Vagina (tissue), 2 donors: ENCODE data around the gene PTPRA. TPM values are rescaled to one million over a fixed set of nuclear protein-coding genes. Genes with fewer than 3 reads are reported as not detected.

Experiments used
- DNase-seq, 2 donors: peaks; one replicate each; pipeline ENCODE4 v3.0.0-alpha.2; 2017; ENCODE audit errors: extremely low spot score in 2 of 2
- H3K27ac ChIP-seq: fragments of 200-600 bp; sonication (generic); one replicate; pipeline ENCODE4 v1.5.1; 2019
- H3K27me3 ChIP-seq: fragments of 200-600 bp; sonication (generic); one replicate; pipeline ENCODE4 v1.5.1; 2019
- H3K36me3 ChIP-seq, 2 donors: fragments of 200-600 bp; sonication (generic); one replicate each; pipeline ENCODE4 v1.5.1; 2017 to 2019
- H3K4me1 ChIP-seq: fragments of 200-600 bp; sonication (generic); one replicate; pipeline ENCODE4 v1.5.1; 2019
- H3K4me3 ChIP-seq, 2 donors: fragments of 200-600 bp; sonication (generic); 1 replicate in 1 of 2; 2 replicates in 1 of 2; pipeline ENCODE4 v1.5.1; 2016 to 2019
- H3K9me3 ChIP-seq: fragments of 200-600 bp; sonication (generic); one replicate; pipeline ENCODE4 v1.5.1; 2019
- POLR2A ChIP-seq, 2 donors: fragments of 450-650 bp; IDR thresholded peaks; one replicate each; pipeline ENCODE4 v1.6.1; 2017; ENCODE audit warnings: antibody characterized with exemption in 2 of 2, mild to moderate bottlenecking in 2 of 2, moderate library complexity in 2 of 2
- POLR2AphosphoS5 ChIP-seq, 2 donors: sonication (generic); formaldehyde crosslinking; IDR thresholded peaks; one replicate each; pipeline ENCODE4 v1.9.0; 2017; ENCODE audit warnings: antibody characterized with exemption in 2 of 2, mild to moderate bottlenecking in 2 of 2, low read depth in 1 of 2; ENCODE audit not compliant: insufficient read depth in 1 of 2
- intact Hi-C: fragments of 100-400 bp; cut with DNase I; formaldehyde crosslinking; loops from one replicate; pipeline ENCODE4 v1.15.1; 2023
- total RNA-seq: library from RNA; depleted of rRNA; stranded (reverse); fragments of >200 nt; gene quantifications from one replicate; pipeline ENCODE4 v1.2.3, GENCODE V29; 2016
- TF ChIP-seq, protein P1 (sequence below), 3 experiments: fragments of 450-650 bp in 2 of 3; fragments of 200-600 bp in 1 of 3; sonication (generic) in 1 of 3; IDR thresholded peaks; one replicate each; pipeline ENCODE4 v1.5.1; 2017 to 2019; ENCODE audit warnings: antibody characterized with exemption in 3 of 3, mild to moderate bottlenecking in 2 of 3, moderate library complexity in 2 of 3

The PTPRA gene
- total RNA-seq, 1 donor from 2014 or later, result 45.7 TPM

DNA sequence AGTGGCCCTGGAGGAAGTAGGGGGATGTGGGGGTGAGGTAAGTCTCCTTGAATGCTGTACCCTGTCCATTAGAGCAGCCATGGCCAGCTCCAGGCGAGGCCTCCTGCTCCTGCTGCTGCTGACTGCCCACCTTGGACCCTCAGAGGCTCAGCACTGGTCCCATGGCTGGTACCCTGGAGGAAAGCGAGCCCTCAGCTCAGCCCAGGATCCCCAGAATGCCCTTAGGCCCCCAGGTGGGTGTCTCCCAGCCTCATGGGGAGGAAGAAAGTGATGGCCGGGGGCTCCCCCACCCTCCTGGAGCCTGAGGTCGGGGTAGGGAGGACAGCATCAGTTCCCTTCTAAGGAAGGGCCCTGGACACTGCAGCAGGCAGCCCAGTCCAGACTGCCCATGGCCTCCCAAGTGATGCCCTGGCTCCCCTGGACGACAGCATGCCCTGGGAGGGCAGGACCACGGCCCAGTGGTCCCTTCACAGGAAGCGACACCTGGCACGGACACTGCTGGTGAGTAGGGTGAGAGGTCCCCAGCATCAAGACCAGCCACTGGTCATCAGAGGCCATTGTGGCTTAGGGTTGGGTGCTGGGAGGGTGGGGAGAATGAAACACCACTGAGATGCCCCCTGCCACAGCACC lies 171.2 kb downstream of the PTPRA start:
- no peak for DNase-seq
- intact Hi-C loops, result no loop called here
- TF ChIP-seq POLR2A (IDR thresholded peaks at IDR 0.05), result no peak
- TF ChIP-seq, protein P1, sequence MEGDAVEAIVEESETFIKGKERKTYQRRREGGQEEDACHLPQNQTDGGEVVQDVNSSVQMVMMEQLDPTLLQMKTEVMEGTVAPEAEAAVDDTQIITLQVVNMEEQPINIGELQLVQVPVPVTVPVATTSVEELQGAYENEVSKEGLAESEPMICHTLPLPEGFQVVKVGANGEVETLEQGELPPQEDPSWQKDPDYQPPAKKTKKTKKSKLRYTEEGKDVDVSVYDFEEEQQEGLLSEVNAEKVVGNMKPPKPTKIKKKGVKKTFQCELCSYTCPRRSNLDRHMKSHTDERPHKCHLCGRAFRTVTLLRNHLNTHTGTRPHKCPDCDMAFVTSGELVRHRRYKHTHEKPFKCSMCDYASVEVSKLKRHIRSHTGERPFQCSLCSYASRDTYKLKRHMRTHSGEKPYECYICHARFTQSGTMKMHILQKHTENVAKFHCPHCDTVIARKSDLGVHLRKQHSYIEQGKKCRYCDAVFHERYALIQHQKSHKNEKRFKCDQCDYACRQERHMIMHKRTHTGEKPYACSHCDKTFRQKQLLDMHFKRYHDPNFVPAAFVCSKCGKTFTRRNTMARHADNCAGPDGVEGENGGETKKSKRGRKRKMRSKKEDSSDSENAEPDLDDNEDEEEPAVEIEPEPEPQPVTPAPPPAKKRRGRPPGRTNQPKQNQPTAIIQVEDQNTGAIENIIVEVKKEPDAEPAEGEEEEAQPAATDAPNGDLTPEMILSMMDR (IDR thresholded peaks at IDR 0.05), result no peak
- TF ChIP-seq POLR2AphosphoS5 (IDR thresholded peaks at IDR 0.05; ENCODE audit: insufficient read depth in 1 of 2, low read depth in 1 of 2), result no peak
- Histone ChIP-seq H3K4me1 (peaks cover 39% of the 10 kb centered on the region), H3K27ac (no peak overlapping the region), H3K27me3 (no peaks in the 10 kb centered on the region), H3K4me3 (no peak overlapping the region), H3K36me3 (peaks cover 0 to 22% of the 10 kb centered on the region in 2 donors), H3K9me3 (no peaks in the 10 kb centered on the region)

DNA sequence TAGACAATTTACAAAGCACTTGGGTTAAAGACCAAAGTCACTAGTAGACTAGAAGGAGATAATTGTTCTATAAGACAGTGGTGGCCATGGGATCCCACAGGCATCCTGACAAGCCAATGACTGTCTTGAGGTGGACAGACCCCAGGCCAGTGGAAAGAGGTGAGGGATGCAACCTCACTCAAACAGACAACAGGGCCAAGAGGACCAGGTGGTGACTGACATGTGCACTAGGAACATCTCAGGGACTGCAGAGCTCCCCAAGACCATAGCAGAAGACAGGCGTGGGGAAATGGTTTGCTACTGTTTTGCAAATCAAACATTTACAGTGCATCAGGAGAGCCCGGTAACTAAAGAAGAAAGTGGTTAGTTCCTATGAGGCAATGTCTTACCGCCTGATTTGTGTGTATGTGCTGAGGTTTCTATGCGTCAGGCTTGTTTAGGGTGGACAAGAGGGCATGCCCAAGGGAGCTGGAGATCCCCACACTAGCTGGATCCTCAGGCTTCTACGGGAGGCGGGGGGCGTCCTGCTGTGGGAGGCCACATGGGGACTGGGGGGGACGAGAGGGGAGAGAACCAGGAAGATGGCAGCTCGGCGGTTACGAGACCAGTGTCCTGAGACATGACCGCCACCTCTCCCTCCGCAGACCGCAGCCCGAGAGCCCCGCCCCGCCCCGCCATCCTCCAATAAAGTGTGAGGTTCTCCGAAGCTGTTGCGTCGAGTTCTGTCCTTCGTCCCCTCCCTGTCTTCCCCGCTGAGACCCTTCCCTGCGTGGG lies 171.9 kb downstream of the PTPRA start:
- TF ChIP-seq, protein P1 (IDR thresholded peaks at IDR 0.05), result no peak
- TF ChIP-seq POLR2AphosphoS5 (IDR thresholded peaks at IDR 0.05; ENCODE audit: insufficient read depth in 1 of 2, low read depth in 1 of 2) (no peak), POLR2A (IDR thresholded peaks at IDR 0.05) (no peak)
- DNase-seq, result no peak
- H3K4me1 ChIP-seq, result peaks cover 39% of the 10 kb centered on the region

DNA sequence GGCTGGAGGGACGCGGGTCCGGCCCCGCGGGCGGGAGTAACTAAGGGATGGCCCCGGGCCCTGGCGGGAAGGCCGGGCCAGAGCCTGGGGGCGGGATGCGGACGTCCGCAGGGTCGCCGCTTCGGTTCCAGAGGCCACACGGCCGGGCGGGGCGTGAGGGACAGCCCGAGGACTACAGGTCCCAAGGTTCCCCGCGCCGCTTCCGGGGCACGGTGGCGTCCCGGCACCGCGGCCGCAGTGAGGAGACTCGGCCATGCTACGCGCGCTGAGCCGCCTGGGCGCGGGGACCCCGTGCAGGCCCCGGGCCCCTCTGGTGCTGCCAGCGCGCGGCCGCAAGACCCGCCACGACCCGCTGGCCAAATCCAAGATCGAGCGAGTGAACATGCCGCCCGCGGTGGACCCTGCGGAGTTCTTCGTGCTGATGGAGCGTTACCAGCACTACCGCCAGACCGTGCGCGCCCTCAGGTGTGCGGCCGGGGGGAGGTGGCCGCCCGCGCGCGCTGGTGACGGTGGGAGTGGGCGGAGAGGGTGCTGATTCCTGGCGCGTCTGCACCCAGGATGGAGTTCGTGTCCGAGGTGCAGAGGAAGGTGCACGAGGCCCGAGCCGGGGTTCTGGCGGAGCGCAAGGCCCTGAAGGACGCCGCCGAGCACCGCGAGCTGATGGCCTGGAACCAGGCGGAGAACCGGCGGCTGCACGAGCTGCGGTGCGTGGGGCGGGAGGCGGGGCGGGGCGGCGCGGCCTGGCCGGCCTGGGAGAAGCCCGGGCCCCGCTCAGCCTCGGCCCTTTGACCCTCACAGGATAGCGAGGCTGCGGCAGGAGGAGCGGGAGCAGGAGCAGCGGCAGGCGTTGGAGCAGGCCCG lies 172.8 kb downstream of the PTPRA start, which contains the start of gene MRPS26:
TSS of gene MRPS26 (plus strand) at position 237 of the 861 bp plus-strand sequence. CDS start at position 254, 17 bp downstream.
- Histone ChIP-seq H3K36me3 (peaks cover 0 to 22% of the 10 kb centered on the region in 2 donors), H3K27ac (peak within 1 kb of the TSS; percentile 82), H3K4me3 (peak within 1 kb of the TSS; percentile 88 to 91), H3K9me3 (no peaks in the 10 kb centered on the region), H3K27me3 (no peaks in the 10 kb centered on the region), H3K4me1 (peaks cover 39% of the 10 kb centered on the region)
- DNase-seq, result no peak
- intact Hi-C loops, result no loop called here
- TF ChIP-seq POLR2A (IDR thresholded peaks at IDR 0.05), result peak in 1 of 2 donors; percentile 44
- TF ChIP-seq POLR2AphosphoS5 (IDR thresholded peaks at IDR 0.05; ENCODE audit: insufficient read depth in 1 of 2, low read depth in 1 of 2), result peak in 1 of 2 donors; percentile 87
- TF ChIP-seq, protein P1 (IDR thresholded peaks at IDR 0.05), result no peak

More for the DNA sequence above, 171.9 kb downstream of the PTPRA start:
- Histone ChIP-seq H3K4me3 (peak overlapping the region; percentile 88 to 91), H3K27ac (peak overlapping the region; percentile 82), H3K36me3 (peaks cover 0 to 22% of the 10 kb centered on the region in 2 donors), H3K9me3 (no peaks in the 10 kb centered on the region), H3K27me3 (no peaks in the 10 kb centered on the region)
- intact Hi-C loops, result no loop called here

DNA sequence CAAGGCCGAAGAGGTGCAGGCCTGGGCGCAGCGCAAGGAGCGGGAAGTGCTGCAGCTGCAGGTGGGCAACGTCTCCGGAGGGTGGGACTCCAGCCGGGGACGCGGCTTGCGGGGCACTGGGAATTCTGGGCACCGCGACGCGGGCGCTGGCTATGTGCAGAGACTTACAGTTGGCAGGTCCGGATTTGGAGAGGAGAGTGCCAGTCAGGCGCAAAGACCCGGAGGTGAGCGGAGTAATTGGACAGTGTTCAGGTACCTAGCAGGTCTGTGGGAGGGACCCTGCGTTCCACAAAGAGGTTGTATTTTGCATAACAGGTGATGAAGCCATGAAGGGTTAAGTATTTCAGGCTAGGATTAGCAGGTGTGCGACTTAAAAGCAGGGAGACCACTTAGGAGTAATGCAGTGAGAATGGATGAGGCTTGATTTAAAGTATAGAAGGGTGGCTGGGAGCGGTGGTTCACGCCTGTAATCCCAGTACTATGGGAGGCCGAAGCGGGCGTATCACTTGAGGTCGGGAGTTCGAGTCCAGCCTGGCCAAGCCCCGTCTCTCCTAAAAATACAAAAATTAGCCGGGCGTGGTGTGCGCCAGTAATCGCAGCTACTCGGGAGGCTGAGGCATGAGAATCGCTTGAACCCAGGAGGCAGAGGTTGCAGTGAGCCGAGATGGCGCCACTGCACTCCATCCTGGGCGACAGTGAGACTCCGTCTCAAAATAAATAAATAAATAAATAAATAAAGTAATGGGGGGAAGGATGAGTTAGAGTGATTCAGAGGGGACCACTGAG lies 173.6 kb downstream of the PTPRA start:
- peak overlapping the region; percentile 82 for H3K27ac ChIP-seq
- no peak for DNase-seq
- H3K9me3 ChIP-seq, result no peaks in the 10 kb centered on the region
- no peaks in the 10 kb centered on the region for H3K27me3 ChIP-seq
- H3K4me3 ChIP-seq, result peak overlapping the region; percentile 88 to 91
- H3K36me3 ChIP-seq, result peaks cover 0 to 22% of the 10 kb centered on the region in 2 donors
- peaks cover 35% of the 10 kb centered on the region for H3K4me1 ChIP-seq
- TF ChIP-seq POLR2AphosphoS5 (IDR thresholded peaks at IDR 0.05; ENCODE audit: insufficient read depth in 1 of 2, low read depth in 1 of 2) (no peak), POLR2A (IDR thresholded peaks at IDR 0.05) (no peak)
- TF ChIP-seq, protein P1 (IDR thresholded peaks at IDR 0.05), result no peak
- intact Hi-C loops, result no loop called here
